ENCODE results near the gene AP2A1.

AP2A1 gene

GRCh38 chr19:49774969-49775368 is 8.2 kb downstream of the AP2A1 start:
- Histone ChIP-seq H2AK5ac (ENCODE audit: low read length) (no peak overlapping the region), H3K23ac (ENCODE audit: low read length) (no peak overlapping the region), H2BK5ac (ENCODE audit: low read depth, low read length, poor library complexity) (no peak overlapping the region), H3K14ac (ENCODE audit: low read length) (no peak overlapping the region), H2BK12ac (ENCODE audit: low read length) (no peak overlapping the region), H4K91ac (ENCODE audit: low read depth, low read length) (no peak overlapping the region), H2AFZ (ENCODE audit: insufficient read depth, low read length, poor library complexity) (no peak overlapping the region), H3K4ac (ENCODE audit: low read depth, low read length) (no peak overlapping the region), H3K9ac (ENCODE audit: low read length) (no peak overlapping the region), H3K27me3 (ENCODE audit: insufficient read depth, low read length) (no peaks in the 10 kb centered on the region), H3K79me2 (ENCODE audit: control insufficient read depth, insufficient read depth, low read length, poor library complexity) (no peaks in the 10 kb centered on the region), H3K9me3 (ENCODE audit: insufficient read depth, low read depth, low read length) (no peaks in the 10 kb centered on the region), H4K8ac (ENCODE audit: low read depth, low read length) (no peak overlapping the region), H3K18ac (ENCODE audit: low read length) (no peak overlapping the region), H3K4me2 (ENCODE audit: low read length) (no peak overlapping the region), H3K36me3 (ENCODE audit: control insufficient read depth in 1 of 2, insufficient read depth in 2 of 2, low read length in 2 of 2) (peaks cover 21 to 25% of the 10 kb centered on the region in 2 experiments), H4K12ac (ENCODE audit: low read depth, low read length) (no peak overlapping the region), H3K4me3 (ENCODE audit: low read depth, low read length) (no peak overlapping the region), H3K4me1 (ENCODE audit: control insufficient read depth in 1 of 2, insufficient read depth in 2 of 2, low read length in 2 of 2) (peaks cover 6 to 8% of the 10 kb centered on the region in 2 experiments), H3K27ac (ENCODE audit: low read depth, low read length) (peak overlapping the region; percentile 33), H3K79me1 (ENCODE audit: low read length) (no peaks in the 10 kb centered on the region), H2BK120ac (ENCODE audit: insufficient read depth, low read length, poor library complexity) (no peak overlapping the region)
- no CpG with 5 or more reads among the region's 8 CpGs for WGBS (ENCODE audit: extremely low coverage, insufficient coverage, insufficient read length)
- DNase-seq, result no peak

GRCh38 chr19:49775742-49776370 is 9.1 kb downstream of the AP2A1 start:
- Histone ChIP-seq H4K12ac (ENCODE audit: low read depth, low read length) (no peak overlapping the region), H3K18ac (ENCODE audit: low read length) (no peak overlapping the region), H4K8ac (ENCODE audit: low read depth, low read length) (no peak overlapping the region), H2BK5ac (ENCODE audit: low read depth, low read length, poor library complexity) (no peak overlapping the region), H3K79me2 (ENCODE audit: control insufficient read depth, insufficient read depth, low read length, poor library complexity) (no peaks in the 10 kb centered on the region), H3K4me3 (ENCODE audit: low read depth, low read length) (no peak overlapping the region), H2AFZ (ENCODE audit: insufficient read depth, low read length, poor library complexity) (no peak overlapping the region), H2AK5ac (ENCODE audit: low read length) (no peak overlapping the region), H3K14ac (ENCODE audit: low read length) (no peak overlapping the region), H3K27ac (ENCODE audit: low read depth, low read length) (peak overlapping the region; percentile 24), H4K91ac (ENCODE audit: low read depth, low read length) (no peak overlapping the region), H3K9ac (ENCODE audit: low read length) (no peak overlapping the region), H2BK12ac (ENCODE audit: low read length) (no peak overlapping the region), H3K79me1 (ENCODE audit: low read length) (no peaks in the 10 kb centered on the region), H3K27me3 (ENCODE audit: insufficient read depth, low read length) (no peaks in the 10 kb centered on the region), H3K23ac (ENCODE audit: low read length) (no peak overlapping the region), H3K9me3 (ENCODE audit: insufficient read depth, low read depth, low read length) (no peaks in the 10 kb centered on the region), H3K4me1 (ENCODE audit: control insufficient read depth in 1 of 2, insufficient read depth in 2 of 2, low read length in 2 of 2) (peaks cover 6 to 8% of the 10 kb centered on the region in 2 experiments), H3K4ac (ENCODE audit: low read depth, low read length) (no peak overlapping the region), H3K4me2 (ENCODE audit: low read length) (no peak overlapping the region), H3K36me3 (ENCODE audit: control insufficient read depth in 1 of 2, insufficient read depth in 2 of 2, low read length in 2 of 2) (peaks cover 21 to 27% of the 10 kb centered on the region in 2 experiments), H2BK120ac (ENCODE audit: insufficient read depth, low read length, poor library complexity) (no peak overlapping the region)
- DNase-seq, result peak; percentile 94 to 97
- WGBS (ENCODE audit: extremely low coverage, insufficient coverage, insufficient read length), result no CpG with 5 or more reads among the region's 20 CpGs

- no peaks in the 10 kb centered on the region for H3K79me2 ChIP-seq (ENCODE audit: control insufficient read depth, insufficient read depth, low read length, poor library complexity)
- no peak overlapping the region for H3K14ac ChIP-seq (ENCODE audit: low read length)
- no peak overlapping the region for H3K9ac ChIP-seq (ENCODE audit: low read length)
- no peak overlapping the region for H4K12ac ChIP-seq (ENCODE audit: low read depth, low read length)
- no peak overlapping the region for H2AK5ac ChIP-seq (ENCODE audit: low read length)
- H3K79me1 ChIP-seq (ENCODE audit: low read length), result no peaks in the 10 kb centered on the region
- no CpG with 5 or more reads among the region's 6 CpGs for WGBS (ENCODE audit: extremely low coverage, insufficient coverage, insufficient read length)
- peak overlapping the region; percentile 1 for H4K91ac ChIP-seq (ENCODE audit: low read depth, low read length)
- peaks cover 26 to 28% of the 10 kb centered on the region in 2 experiments for H3K36me3 ChIP-seq (ENCODE audit: control insufficient read depth in 1 of 2, insufficient read depth in 2 of 2, low read length in 2 of 2)
- DNase-seq, result no peak
- H3K27ac ChIP-seq (ENCODE audit: low read depth, low read length), result peak overlapping the region; percentile 43
- H3K4me3 ChIP-seq (ENCODE audit: low read depth, low read length), result no peak overlapping the region
- H3K18ac ChIP-seq (ENCODE audit: low read length), result no peak overlapping the region
- H3K4me1 ChIP-seq (ENCODE audit: control insufficient read depth in 1 of 2, insufficient read depth in 2 of 2, low read length in 2 of 2), result peaks cover 6 to 8% of the 10 kb centered on the region in 2 experiments
- H2BK120ac ChIP-seq (ENCODE audit: insufficient read depth, low read length, poor library complexity), result peak overlapping the region; percentile 64
- H3K27me3 ChIP-seq (ENCODE audit: insufficient read depth, low read length), result no peaks in the 10 kb centered on the region
- no peak overlapping the region for H3K23ac ChIP-seq (ENCODE audit: low read length)
- H2AFZ ChIP-seq (ENCODE audit: insufficient read depth, low read length, poor library complexity), result no peak overlapping the region
- no peak overlapping the region for H4K8ac ChIP-seq (ENCODE audit: low read depth, low read length)
- H2BK5ac ChIP-seq (ENCODE audit: low read depth, low read length, poor library complexity), result peak overlapping the region; percentile 39
- H3K4ac ChIP-seq (ENCODE audit: low read depth, low read length), result peak overlapping the region; percentile 60
- H3K9me3 ChIP-seq (ENCODE audit: insufficient read depth, low read depth, low read length), result no peaks in the 10 kb centered on the region
- no peak overlapping the region for H3K4me2 ChIP-seq (ENCODE audit: low read length)
- H2BK12ac ChIP-seq (ENCODE audit: low read length), result no peak overlapping the region
These were observed 9.6 kb downstream of the AP2A1 start for GRCh38 chr19:49776371-49776764.

GRCh38 chr19:49779731-49780555 is 13.1 kb downstream of the AP2A1 start:
- no peaks in the 10 kb centered on the region for H3K79me2 ChIP-seq (ENCODE audit: control insufficient read depth, insufficient read depth, low read length, poor library complexity)
- H4K12ac ChIP-seq (ENCODE audit: low read depth, low read length), result no peak overlapping the region
- H4K8ac ChIP-seq (ENCODE audit: low read depth, low read length), result no peak overlapping the region
- no peak overlapping the region for H3K18ac ChIP-seq (ENCODE audit: low read length)
- H4K91ac ChIP-seq (ENCODE audit: low read depth, low read length), result no peak overlapping the region
- peaks cover 0 to 2% of the 10 kb centered on the region in 2 experiments for H3K4me1 ChIP-seq (ENCODE audit: control insufficient read depth in 1 of 2, insufficient read depth in 2 of 2, low read length in 2 of 2)
- no peaks in the 10 kb centered on the region for H3K79me1 ChIP-seq (ENCODE audit: low read length)
- H3K9me3 ChIP-seq (ENCODE audit: insufficient read depth, low read depth, low read length), result no peaks in the 10 kb centered on the region
- no peak overlapping the region for H3K4me2 ChIP-seq (ENCODE audit: low read length)
- H3K14ac ChIP-seq (ENCODE audit: low read length), result no peak overlapping the region
- no peak overlapping the region for H3K4me3 ChIP-seq (ENCODE audit: low read depth, low read length)
- DNase-seq, result no peak
- no peak overlapping the region for H3K9ac ChIP-seq (ENCODE audit: low read length)
- no peak overlapping the region for H2AFZ ChIP-seq (ENCODE audit: insufficient read depth, low read length, poor library complexity)
- H3K23ac ChIP-seq (ENCODE audit: low read length), result no peak overlapping the region
- H3K4ac ChIP-seq (ENCODE audit: low read depth, low read length), result no peak overlapping the region
- H3K27ac ChIP-seq (ENCODE audit: low read depth, low read length), result no peak overlapping the region
- no peak overlapping the region for H2AK5ac ChIP-seq (ENCODE audit: low read length)
- no peak overlapping the region for H2BK12ac ChIP-seq (ENCODE audit: low read length)
- no peaks in the 10 kb centered on the region for H3K27me3 ChIP-seq (ENCODE audit: insufficient read depth, low read length)
- WGBS (ENCODE audit: extremely low coverage, insufficient coverage, insufficient read length), result no CpG with 5 or more reads among the region's 11 CpGs
- H2BK120ac ChIP-seq (ENCODE audit: insufficient read depth, low read length, poor library complexity), result no peak overlapping the region
- peaks cover 35 to 36% of the 10 kb centered on the region in 2 experiments for H3K36me3 ChIP-seq (ENCODE audit: control insufficient read depth in 1 of 2, insufficient read depth in 2 of 2, low read length in 2 of 2)
- H2BK5ac ChIP-seq (ENCODE audit: low read depth, low read length, poor library complexity), result no peak overlapping the region
